WTC11 (cell line): ENCODE measurements around the gene CRYBA1. TPM values are rescaled to one million over a fixed set of nuclear protein-coding genes. Genes with fewer than 3 reads are reported as not detected.
"Not testable (repeated sequence)": the region's sequence is repeated elsewhere in the genome, so short reads cannot be mapped to it uniquely, and the experiment has no call there.

Source experiments
- ATAC-seq: fragments of 200-7000 bp; cut with Tn5 transposase; 2 replicates; pipeline ENCODE4 v1.10.0; 2021; ENCODE audit warnings: mild to moderate bottlenecking, moderate library complexity
- CTCF ChIA-PET: fragments of 300-600 bp; sonication (Branson Sonifier 250); formaldehyde crosslinking; loops from one replicate; lab custom pipeline; 2021; ENCODE audit warnings: antibody characterized with exemption; lab: Charles Lee
- POLR2A ChIA-PET: fragments of 350-600 bp; sonication (Branson Sonifier 250); formaldehyde crosslinking; loops from one replicate; lab custom pipeline; 2021; ENCODE audit warnings: antibody characterized with exemption; lab: Charles Lee
- DNase-seq: peaks from one replicate; pipeline ENCODE4 v3.0.0; 2021; ENCODE audit warnings: low spot score
- H3K27ac Mint-ChIP-seq: 2 replicates; pipeline ENCODE4 v1.8.0; 2021; ENCODE audit warnings: mixed read lengths
- H3K27me3 Mint-ChIP-seq: 2 replicates; pipeline ENCODE4 v1.8.0; 2021; ENCODE audit warnings: low read depth, mild to moderate bottlenecking, moderate library complexity, mixed read lengths
- H3K36me3 Mint-ChIP-seq: 2 replicates; pipeline ENCODE4 v1.8.0; 2021; ENCODE audit warnings: mixed read lengths
- H3K4me1 Mint-ChIP-seq: 2 replicates; pipeline ENCODE4 v1.8.0; 2022; ENCODE audit warnings: mixed read lengths
- H3K4me3 Mint-ChIP-seq: 2 replicates; pipeline ENCODE4 v1.8.0; 2021; ENCODE audit warnings: mild to moderate bottlenecking, moderate library complexity, mixed read lengths
- H3K9me3 Mint-ChIP-seq: 2 replicates; pipeline ENCODE4 v1.8.0; 2021; ENCODE audit warnings: mixed read lengths
- CREB1 ChIP-seq: sonication (generic); formaldehyde crosslinking; IDR thresholded peaks from 2 replicates; pipeline ENCODE4 v1.8.0; 2023; ENCODE audit warnings: mild to moderate bottlenecking, missing genetic modification reagents
- E2F1 ChIP-seq: sonication (generic); formaldehyde crosslinking; IDR thresholded peaks from 2 replicates; pipeline ENCODE4 v1.8.0; 2022; ENCODE audit warnings: mild to moderate bottlenecking, missing genetic modification reagents
- ELF4 ChIP-seq: sonication (generic); formaldehyde crosslinking; IDR thresholded peaks from 2 replicates; pipeline ENCODE4 v1.8.1; 2022; ENCODE audit warnings: low read depth, mild to moderate bottlenecking, moderate library complexity, missing genetic modification reagents
- EMX1 ChIP-seq: fragments of 250-450 bp; sonication (Bioruptor Pico); IDR thresholded peaks from 2 replicates; pipeline ENCODE4 v1.8.0; 2021; ENCODE audit warnings: mild to moderate bottlenecking
- FOXP1 ChIP-seq: sonication (generic); formaldehyde crosslinking; IDR thresholded peaks from 2 replicates; pipeline ENCODE4 v1.8.0; 2022; ENCODE audit warnings: missing genetic modification reagents, mild to moderate bottlenecking, moderate library complexity, borderline replicate concordance
- HMGXB4 ChIP-seq: sonication (generic); formaldehyde crosslinking; IDR thresholded peaks from 2 replicates; pipeline ENCODE4 v1.8.1; 2023; ENCODE audit warnings: mild to moderate bottlenecking, moderate library complexity, missing genetic modification reagents
- IRF2 ChIP-seq: sonication (generic); formaldehyde crosslinking; IDR thresholded peaks from 2 replicates; pipeline ENCODE4 v1.8.0; 2022; ENCODE audit warnings: low read depth, missing genetic modification reagents, borderline replicate concordance
- NR3C1 ChIP-seq: sonication (generic); formaldehyde crosslinking; conservative IDR thresholded peaks from 2 replicates; pipeline ENCODE4 v1.8.1; 2023; ENCODE audit warnings: low read depth, mild to moderate bottlenecking, missing genetic modification reagents
- RORB ChIP-seq: fragments of 250-450 bp; sonication (Bioruptor Pico); IDR thresholded peaks from 2 replicates; pipeline ENCODE4 v1.9.0; 2021; ENCODE audit warnings: mild to moderate bottlenecking
- SP1 ChIP-seq: sonication (generic); formaldehyde crosslinking; conservative IDR thresholded peaks from 2 replicates; pipeline ENCODE4 v1.8.1; 2022; ENCODE audit warnings: missing genetic modification reagents
- STAT6 ChIP-seq: sonication (generic); formaldehyde crosslinking; conservative IDR thresholded peaks from 2 replicates; pipeline ENCODE4 v1.8.1; 2023; ENCODE audit warnings: mild to moderate bottlenecking, low read depth, missing genetic modification reagents, moderate library complexity
- ZBTB43 ChIP-seq: sonication (generic); formaldehyde crosslinking; IDR thresholded peaks from 2 replicates; pipeline ENCODE4 v1.8.1; 2023; ENCODE audit warnings: mild to moderate bottlenecking, missing genetic modification reagents
- ZMAT4 ChIP-seq: fragments of 250-450 bp; sonication (Bioruptor Pico); IDR thresholded peaks from 2 replicates; pipeline ENCODE4 v1.9.0; 2021; ENCODE audit warnings: mild to moderate bottlenecking
- ZNF121 ChIP-seq: sonication (generic); formaldehyde crosslinking; IDR thresholded peaks from 2 replicates; pipeline ENCODE4 v1.8.0; 2023; ENCODE audit warnings: missing genetic modification reagents
- ZNF219 ChIP-seq: sonication (generic); formaldehyde crosslinking; IDR thresholded peaks from 2 replicates; pipeline ENCODE4 v1.8.0; 2023; ENCODE audit warnings: missing genetic modification reagents, mild to moderate bottlenecking, borderline replicate concordance
- ZNF423 ChIP-seq: fragments of 250-450 bp; sonication (Bioruptor Pico); IDR thresholded peaks from 2 replicates; pipeline ENCODE4 v2.1.2; 2022; ENCODE audit warnings: mild to moderate bottlenecking, moderate library complexity
- ZNF425 ChIP-seq: fragments of 250-450 bp; sonication (Bioruptor Pico); conservative IDR thresholded peaks from 2 replicates; pipeline ENCODE4 v1.9.0; 2021; ENCODE audit warnings: mild to moderate bottlenecking
- ZSCAN18 ChIP-seq: fragments of 250-450 bp; sonication (Bioruptor Pico); IDR thresholded peaks from 2 replicates; pipeline ENCODE4 v2.1.2; 2022; ENCODE audit warnings: mild to moderate bottlenecking, moderate library complexity
- total RNA-seq: library from RNA; stranded (reverse); gene quantifications from 3 replicates; pipeline ENCODE4 v1.2.3, GENCODE V29; 2021

CRYBA1 gene
- total RNA-seq, 1 experiment from 2014 or later: not detected

GRCh38 chr17:29233301-29233700, 13.4 kb upstream of the CRYBA1 start:
- Mint-ChIP-seq H3K27ac (no peak overlapping the region), H3K27me3 (no peaks in the 10 kb centered on the region)
- POLR2A ChIA-PET: no interaction called here
- TF ChIP-seq ZNF121 (CRISPR knock-in tag) (no peak), RORB (CRISPR knock-in tag) (no peak), IRF2 (CRISPR knock-in tag) (no peak)
- TF ChIP-seq, all 79 proteins: peak for 0
- Mint-ChIP-seq H3K36me3 (no peaks in the 10 kb centered on the region), H3K9me3 (peaks cover 3% of the 10 kb centered on the region; the same call in 1 of the 2 replicates), H3K4me1 (no peaks in the 10 kb centered on the region), H3K4me3 (no peak overlapping the region)
- CTCF ChIA-PET: interaction anchor here (0.7 to 2.2 kb wide), 9 partner anchors 10 to 115 kb away, joined by 3 to 7 read pairs (median 3); no protein-coding TSS in a partner anchor
- ATAC-seq: no peak
- DNase-seq: no peak

- H3K4me3 Mint-ChIP-seq, DNase-seq, ATAC-seq, H3K4me1 Mint-ChIP-seq, H3K27ac Mint-ChIP-seq, H3K36me3 Mint-ChIP-seq, POLR2A ChIA-PET, H3K9me3 Mint-ChIP-seq, H3K27me3 Mint-ChIP-seq: not testable (repeated sequence)
- CTCF ChIA-PET: interaction anchor here (1.1 kb wide), 1 partner anchor 110 kb away, joined by 4 read pairs; no protein-coding TSS in a partner anchor
Observed at GRCh38 chr17:29234972-29235371, 11.7 kb upstream of the CRYBA1 start.

- no peaks in the 10 kb centered on the region for H3K36me3 Mint-ChIP-seq
- no peak for ATAC-seq
- H3K27me3 Mint-ChIP-seq: no peaks in the 10 kb centered on the region
- DNase-seq: no peak
- no peak overlapping the region for H3K27ac Mint-ChIP-seq
- TF ChIP-seq FOXP1: no peak
- no peak for TF ChIP-seq ZNF219 (CRISPR knock-in tag)
- no peak for TF ChIP-seq HMGXB4 (CRISPR knock-in tag)
- no peak for TF ChIP-seq SP1 (CRISPR knock-in tag)
- no peak for TF ChIP-seq CREB1 (CRISPR knock-in tag)
- no peak for TF ChIP-seq ZMAT4 (CRISPR knock-in tag)
- TF ChIP-seq ZSCAN18 (CRISPR knock-in tag): no peak
- no peak for TF ChIP-seq ZBTB43
- no peak for TF ChIP-seq EMX1 (CRISPR knock-in tag)
- TF ChIP-seq ZNF425: no peak
- no peak for TF ChIP-seq E2F1 (CRISPR knock-in tag)
- TF ChIP-seq ZNF423 (CRISPR knock-in tag): no peak
- TF ChIP-seq ELF4 (CRISPR knock-in tag): no peak
- TF ChIP-seq STAT6 (CRISPR knock-in tag): no peak
- TF ChIP-seq NR3C1: no peak
- TF ChIP-seq, all 79 proteins: peak for 0
- POLR2A ChIA-PET: no interaction called here
- CTCF ChIA-PET: interaction anchor here (0.7 to 1.9 kb wide), 3 partner anchors 111 to 119 kb away, joined by 3 to 5 read pairs (median 4); no protein-coding TSS in a partner anchor
- H3K4me3 Mint-ChIP-seq: no peak overlapping the region
- H3K4me1 Mint-ChIP-seq: peaks cover 16% of the 10 kb centered on the region
- H3K9me3 Mint-ChIP-seq: peaks cover 3% of the 10 kb centered on the region; the same call in 1 of the 2 replicates
Observed at GRCh38 chr17:29235904-29236303, 10.8 kb upstream of the CRYBA1 start.
